GM19455 (cell line): Measurements from ENCODE around the gene CNTNAP1.

Source experiments
- ATAC-seq: cut with Tn5 transposase; IDR thresholded peaks from one replicate; pipeline ENCODE4 v1.9.1; 2021; ENCODE audit not compliant: unreplicated experiment

The CNTNAP1 gene

DNA sequence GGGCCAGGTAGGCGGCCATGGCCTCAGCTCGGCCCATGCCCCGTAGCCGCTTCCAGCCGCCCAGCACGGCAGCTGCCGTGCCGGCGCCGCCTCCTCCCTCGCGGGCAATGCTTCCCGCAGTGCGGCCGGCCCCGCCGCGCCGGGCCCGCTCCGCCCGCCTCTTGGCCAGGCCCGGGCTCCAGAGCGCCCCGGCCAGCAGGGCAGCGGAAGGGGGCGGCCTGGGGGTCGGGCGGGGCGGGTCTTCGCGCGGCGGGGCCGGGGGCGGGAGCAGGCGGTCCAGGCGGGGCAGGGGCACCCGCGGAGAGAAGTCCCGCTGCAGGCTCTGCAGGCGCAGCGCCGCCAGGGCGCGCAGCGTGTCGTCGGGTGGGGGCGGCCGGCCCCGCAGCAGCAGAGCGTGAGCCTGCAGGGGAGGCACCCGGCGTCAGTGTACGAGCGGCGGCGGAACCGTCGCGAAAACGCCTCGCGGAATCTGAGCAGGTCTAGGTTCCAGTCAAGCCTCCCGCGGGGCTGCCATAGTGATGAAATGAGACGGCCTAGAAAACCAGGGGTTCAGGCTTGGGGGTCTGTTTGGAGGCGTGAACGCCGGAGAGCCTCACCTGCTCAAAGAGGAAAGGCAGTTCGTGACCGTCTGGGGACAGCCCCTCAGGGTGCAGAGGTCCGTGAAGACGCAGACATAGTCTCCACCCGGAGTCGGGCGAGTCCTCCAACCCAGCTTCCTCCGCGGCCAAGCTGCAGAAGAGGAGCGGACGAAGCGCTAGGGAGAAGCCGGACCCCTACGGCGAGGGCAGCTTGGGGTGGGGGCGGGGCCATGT, 12.1 kb upstream of the CNTNAP1 start:
- ATAC-seq: no peak

GRCh38 chr17:42670789-42671657, 11.3 kb upstream of the CNTNAP1 start:
- no peak for ATAC-seq

DNA sequence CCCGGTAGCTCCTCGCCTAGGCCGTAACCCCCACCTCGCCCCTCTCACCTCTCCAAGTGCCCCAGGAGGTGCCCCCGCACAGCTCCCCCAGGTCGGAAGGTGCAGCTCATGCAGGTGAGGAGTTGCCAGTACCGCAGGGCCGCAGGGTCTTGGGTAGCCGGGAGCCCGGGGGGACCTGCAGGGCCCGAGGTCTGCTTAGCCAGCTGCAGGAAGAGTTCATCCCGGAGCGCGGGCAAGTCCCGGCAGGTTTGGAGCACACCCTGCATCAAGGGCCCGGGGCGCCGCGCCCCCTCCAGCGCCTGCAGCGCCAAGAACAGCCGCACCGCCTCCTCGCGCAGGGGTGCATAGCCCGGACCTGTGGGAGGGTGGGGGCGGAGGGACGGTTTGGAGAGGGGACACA, 10.3 kb upstream of the CNTNAP1 start:
- no peak for ATAC-seq

GRCh38 chr17:42673266-42673884, 9.0 kb upstream of the CNTNAP1 start:
- no peak for ATAC-seq

GRCh38 chr17:42673885-42674754, 8.2 kb upstream of the CNTNAP1 start:
- ATAC-seq: no peak

DNA sequence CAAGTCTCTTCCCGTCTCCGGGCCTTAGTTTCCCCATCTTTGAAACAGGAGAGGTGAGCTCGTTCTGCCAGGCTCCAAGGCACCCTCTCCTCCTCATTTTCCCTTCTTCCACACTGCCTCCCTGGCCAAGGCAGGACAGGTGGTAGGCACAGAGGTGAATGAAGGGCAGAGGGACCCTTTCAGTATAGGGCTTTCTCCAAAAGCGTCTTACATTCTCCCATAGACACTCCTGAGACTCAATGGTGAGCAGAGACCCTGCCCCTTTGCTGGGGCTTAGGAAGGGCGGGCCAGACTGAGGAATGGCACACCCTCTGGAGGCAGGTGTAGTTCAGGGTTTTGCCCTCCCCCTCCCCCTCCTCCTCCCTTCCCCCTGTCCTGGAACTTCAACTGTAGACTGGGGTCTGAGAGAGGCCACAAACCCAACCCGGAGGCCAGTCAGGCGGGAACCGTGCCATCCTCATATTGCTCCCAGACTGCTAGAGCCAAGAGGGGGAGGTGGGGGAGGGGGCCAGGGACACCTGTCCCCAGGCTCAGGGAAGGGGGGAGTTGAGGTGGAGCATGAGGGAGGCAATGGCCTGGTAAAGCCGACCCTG, 7.5 kb upstream of the CNTNAP1 start:
- ATAC-seq: no peak

GRCh38 chr17:42675348-42675964, 6.9 kb upstream of the CNTNAP1 start:
- no peak for ATAC-seq

GRCh38 chr17:42675965-42676423, 6.3 kb upstream of the CNTNAP1 start:
- ATAC-seq: no peak

DNA sequence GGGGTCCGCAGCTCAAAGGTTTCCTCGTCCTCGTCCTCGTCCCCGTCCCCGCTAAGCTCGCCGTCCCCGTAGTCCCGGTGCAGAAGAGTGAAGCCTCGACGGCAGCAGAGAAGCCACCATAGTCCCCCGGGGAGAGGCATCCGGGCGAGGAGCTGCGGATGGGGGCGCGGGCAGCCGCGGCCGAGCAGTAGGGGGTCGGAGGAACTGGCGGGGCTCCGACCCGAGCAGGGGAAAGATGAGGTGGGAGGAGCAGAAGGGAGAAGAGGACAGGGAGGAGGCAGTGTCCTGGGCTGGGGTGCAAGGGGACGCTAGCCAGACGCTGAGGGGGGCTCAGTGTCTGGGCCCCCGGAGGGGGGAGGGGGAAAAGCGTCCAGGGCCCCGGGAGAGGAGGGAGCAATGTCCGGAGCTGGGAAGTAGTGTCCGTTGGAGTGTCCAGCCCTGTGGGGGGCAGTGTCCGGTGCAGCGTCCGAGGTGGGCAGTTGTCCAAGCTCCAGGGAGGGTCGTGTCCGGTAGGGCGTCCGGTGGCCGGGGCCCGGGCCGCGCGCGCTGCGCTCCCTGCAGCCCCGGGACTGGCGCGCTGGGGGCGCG, 5.8 kb upstream of the CNTNAP1 start, which contains the start of gene PLEKHH3:
Gene PLEKHH3 (minus strand): TSS at position 571 of the 588 bp plus-strand sequence. CDS start 431 bp downstream, at position 140.
- no peak for ATAC-seq

DNA sequence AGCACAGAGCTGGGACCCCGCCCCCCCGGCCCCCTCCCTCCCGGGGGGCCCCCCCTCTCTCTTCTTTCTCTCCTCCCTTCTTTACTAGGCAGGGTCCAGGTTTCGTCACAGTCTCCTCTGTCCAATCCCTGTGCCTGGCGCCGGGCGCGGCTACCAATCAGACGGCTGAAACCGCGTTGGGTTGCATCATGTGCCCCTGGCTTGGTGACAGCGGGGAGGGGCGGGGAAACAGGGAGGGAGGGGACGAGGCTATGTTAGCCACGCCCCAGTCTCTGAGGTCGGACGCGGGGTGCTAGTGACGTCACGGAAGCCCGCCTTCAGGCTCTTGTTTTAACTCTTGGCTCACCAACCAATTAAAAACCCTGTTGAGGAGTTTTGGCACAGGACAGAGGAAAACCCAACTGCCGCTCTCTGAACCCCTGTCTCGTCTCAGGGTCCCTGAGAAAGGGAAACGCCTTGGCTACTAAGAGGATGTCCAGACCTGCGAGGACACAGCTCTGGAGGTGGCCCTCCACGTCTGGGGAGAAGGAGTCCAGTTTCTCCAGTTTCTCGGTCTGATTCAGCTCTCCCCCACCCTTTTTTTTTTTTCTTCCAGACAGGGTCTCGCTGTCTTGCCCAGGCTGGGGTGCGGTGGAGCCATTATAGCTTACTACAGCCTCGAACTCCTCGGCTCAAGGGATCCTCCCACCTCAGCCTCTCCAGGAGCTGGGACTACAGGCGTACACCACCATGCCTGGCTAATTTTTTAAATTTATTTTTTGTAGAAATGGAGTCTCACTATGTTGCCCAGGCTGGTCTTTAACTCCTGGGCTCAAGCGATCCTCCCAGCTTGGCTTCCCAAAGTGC, 5.1 kb upstream of the CNTNAP1 start:
- ATAC-seq: peak; percentile 57

DNA sequence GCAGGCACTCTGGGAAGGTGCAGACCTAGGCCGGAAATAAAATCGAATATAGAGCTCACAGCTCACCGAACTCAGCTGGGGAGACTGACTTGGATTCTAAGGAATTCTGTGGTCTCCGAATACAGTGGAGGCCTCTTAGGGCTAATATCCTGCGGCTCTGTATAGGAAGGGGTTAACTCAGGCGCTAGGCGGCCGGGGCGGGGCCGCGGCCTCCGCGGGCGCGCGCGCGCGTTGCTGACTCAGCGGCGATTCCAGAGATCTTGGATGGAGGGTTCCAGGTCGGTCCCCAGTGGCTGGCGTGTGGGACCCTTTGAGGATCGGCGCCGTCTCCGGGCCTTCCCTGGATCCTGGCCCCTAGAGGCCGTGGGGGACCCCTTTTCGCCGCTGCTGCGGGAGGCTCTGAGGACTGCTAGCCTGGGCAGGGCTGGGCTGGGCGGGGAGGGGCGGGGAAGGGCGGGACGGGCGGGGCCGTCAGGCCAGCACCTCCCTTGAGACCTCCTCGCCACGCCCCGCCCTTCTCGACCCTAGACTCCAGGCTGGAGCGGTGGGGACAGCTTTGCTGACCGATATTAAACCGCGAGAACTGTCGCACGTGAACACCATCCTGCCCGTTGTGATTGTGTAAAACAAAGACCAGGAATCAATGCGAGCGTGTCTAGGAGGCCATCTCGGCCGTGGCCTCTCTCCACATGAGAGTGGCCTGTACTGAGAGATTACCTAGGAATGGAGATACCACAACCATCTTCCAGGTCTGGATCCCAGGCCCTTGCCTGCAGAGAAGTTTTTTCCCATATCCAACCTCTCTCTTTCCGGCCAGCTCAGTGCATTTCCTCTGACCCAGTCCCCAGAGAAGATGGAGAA, 4.2 kb upstream of the CNTNAP1 start:
- no peak for ATAC-seq

- ATAC-seq: no peak
Measured at GRCh38 chr17:42678951-42679491, 3.3 kb upstream of the CNTNAP1 start.

DNA sequence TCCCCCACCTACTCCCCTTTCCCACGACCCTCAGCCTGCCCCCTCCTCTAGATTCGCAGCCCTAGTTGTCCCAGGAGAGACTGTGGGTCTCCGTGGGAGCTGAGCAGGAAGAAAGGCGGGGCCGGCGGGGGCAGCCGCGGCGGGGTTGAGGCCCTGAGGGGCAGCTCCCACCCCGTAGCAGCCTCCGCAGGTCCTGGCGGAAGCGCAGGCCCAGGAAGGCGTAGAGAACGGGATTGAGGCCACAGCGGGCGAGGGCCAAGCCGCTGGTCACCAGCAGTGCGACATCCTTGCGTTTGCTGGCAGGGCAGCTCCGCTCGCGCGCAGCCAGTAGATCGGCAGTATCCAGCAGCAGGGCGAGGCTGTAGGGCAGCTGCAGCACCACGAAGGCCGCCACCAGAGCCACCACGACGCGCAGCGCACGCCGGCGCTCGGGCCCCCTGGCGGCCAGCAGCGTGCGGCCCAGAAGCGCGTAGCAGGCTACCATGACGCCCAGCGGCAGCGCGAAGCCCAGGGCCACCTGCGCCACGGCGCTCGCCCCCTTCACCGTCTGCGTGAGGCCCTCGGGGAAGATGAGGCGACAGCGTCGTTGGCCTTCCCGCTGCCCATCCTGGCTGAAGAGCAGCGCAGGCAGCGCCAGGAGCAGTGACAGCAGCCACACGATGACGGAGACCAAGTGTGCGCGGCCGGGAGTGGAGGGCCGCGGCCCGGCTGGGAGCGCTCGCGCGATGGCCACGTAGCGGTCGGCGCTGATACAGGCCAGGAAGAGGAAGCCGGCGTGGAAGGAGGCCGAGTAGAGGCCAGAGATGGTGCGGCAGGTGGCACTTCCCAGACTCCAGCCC, 2.6 kb upstream of the CNTNAP1 start:
- ATAC-seq: no peak

DNA sequence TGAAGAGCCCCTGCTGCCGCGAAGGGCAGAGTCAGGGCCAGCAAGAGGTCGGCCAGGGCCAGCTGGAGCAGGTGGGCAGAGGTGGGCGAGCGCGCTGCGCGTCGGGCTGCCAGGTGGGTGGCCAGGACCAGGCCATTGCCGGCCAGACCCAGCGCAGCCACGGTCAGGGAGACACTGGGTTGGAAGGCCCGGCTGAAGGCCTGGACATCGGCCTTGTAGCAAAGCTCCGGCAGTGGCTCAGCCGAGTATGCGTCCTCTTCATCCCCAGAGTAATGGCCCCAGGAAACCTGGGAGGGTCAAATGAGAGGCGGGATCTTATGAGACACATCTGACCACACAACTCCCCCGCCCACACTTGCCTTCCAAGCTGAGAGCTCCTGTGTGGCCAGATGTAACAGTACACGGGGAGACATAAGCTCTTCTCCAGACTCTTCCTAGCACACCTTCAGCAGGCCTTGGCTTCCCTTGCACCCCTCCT, 2.0 kb upstream of the CNTNAP1 start:
- ATAC-seq: no peak

GRCh38 chr17:42682722-42683403, 532 bp downstream of the CNTNAP1 start:
- no peak for ATAC-seq
